Right ventricle myocardium inferior (tissue), 1 donor: ENCODE data around the gene TENM3. TPM values are rescaled to one million over a fixed set of nuclear protein-coding genes. Genes with fewer than 3 reads are reported as not detected.

Experiments
- ATAC-seq: fragments of 200-7000 bp; cut with Tn5 transposase; one replicate; pipeline ENCODE4 v1.9.1; 2020; ENCODE audit warnings: mild to moderate bottlenecking, moderate library complexity
- DNase-seq: peaks from one replicate; pipeline ENCODE4 v3.0.0; 2021; ENCODE audit errors: missing footprints
- intact Hi-C: fragments of 100-400 bp; cut with DNase I; formaldehyde crosslinking; loops from one replicate; pipeline ENCODE4 v1.11.0; 2022
- total RNA-seq: library from RNA; stranded (reverse); fragmentation: NEBNext Ultra II Directional; extraction: Animal tissue kit (Norgen Biotek cat#: 25700); gene quantifications from one replicate; pipeline ENCODE4 v1.2.1, GENCODE V29; 2021
- donor health status: DM: no; HTN: yes; CAD: no; lungs with severe emphysema.

Gene TENM3
- total RNA-seq, 1 donor from 2014 or later = 2.9 TPM

GRCh38 chr4:182649698-182650477 is 406.7 kb downstream of the TENM3 start:
- intact Hi-C loops = no loop called here
- ATAC-seq = no peak
- DNase-seq = no peak

- DNase-seq = no peak
- no peak for ATAC-seq
- intact Hi-C loops = no loop called here
Observed at GRCh38 chr4:182653596-182653995, 410.4 kb downstream of the TENM3 start.

- intact Hi-C loops = no loop called here
- ATAC-seq = no peak
- no peak for DNase-seq
Observed at GRCh38 chr4:182655340-182655739, 412.1 kb downstream of the TENM3 start.

GRCh38 chr4:182662551-182662950 is 419.3 kb downstream of the TENM3 start:
- no peak for ATAC-seq
- intact Hi-C loops = no loop called here

GRCh38 chr4:182671231-182671630 is 428.0 kb downstream of the TENM3 start:
- ATAC-seq = no peak
- DNase-seq = no peak
- intact Hi-C loops = no loop called here

More at GRCh38 chr4:182662551-182662950, 419.3 kb downstream of the TENM3 start:
- no peak for DNase-seq

GRCh38 chr4:182671749-182672148 is 428.5 kb downstream of the TENM3 start:
- DNase-seq (no peak), ATAC-seq (no peak)
- intact Hi-C loops = no loop called here

- DNase-seq = no peak
- intact Hi-C loops = loop anchor here (5.0 kb wide), 1 partner anchor 36 kb away; no protein-coding TSS in a partner anchor
- ATAC-seq = peak; percentile 16
Observed at GRCh38 chr4:182678590-182678989, 435.4 kb downstream of the TENM3 start.

GRCh38 chr4:182679533-182679932 is 436.3 kb downstream of the TENM3 start:
- intact Hi-C loops = loop anchor here (5.0 kb wide), 1 partner anchor 37 kb away; no protein-coding TSS in a partner anchor
- no peak for DNase-seq
- ATAC-seq = no peak

GRCh38 chr4:182680234-182680653 is 437.0 kb downstream of the TENM3 start:
- intact Hi-C loops = loop anchor here (5.0 kb wide), 1 partner anchor 62 kb away; no protein-coding TSS in a partner anchor
- peak; percentile 86 for ATAC-seq
- peak; percentile 69 for DNase-seq

GRCh38 chr4:182683661-182684060 is 440.5 kb downstream of the TENM3 start:
- ATAC-seq (no peak), DNase-seq (no peak)
- intact Hi-C loops = loop anchor here (5.0 kb wide), 1 partner anchor 59 kb away; no protein-coding TSS in a partner anchor

- no peak for DNase-seq
- ATAC-seq = no peak
- intact Hi-C loops = loop anchor here (5.0 kb wide), 1 partner anchor 58 kb away; no protein-coding TSS in a partner anchor
Observed at GRCh38 chr4:182684796-182685195, 441.6 kb downstream of the TENM3 start.

- intact Hi-C loops = no loop called here
- no peak for DNase-seq
Observed at GRCh38 chr4:182688081-182688480, 444.9 kb downstream of the TENM3 start.

GRCh38 chr4:182694551-182694950 is 451.3 kb downstream of the TENM3 start:
- no peak for ATAC-seq
- intact Hi-C loops = no loop called here

More at GRCh38 chr4:182688081-182688480, 444.9 kb downstream of the TENM3 start:
- ATAC-seq = no peak

GRCh38 chr4:182695009-182695408 is 451.8 kb downstream of the TENM3 start:
- intact Hi-C loops = no loop called here

More at GRCh38 chr4:182694551-182694950, 451.3 kb downstream of the TENM3 start:
- no peak for DNase-seq

GRCh38 chr4:182695842-182696241 is 452.6 kb downstream of the TENM3 start:
- intact Hi-C loops = no loop called here
- no peak for DNase-seq
- no peak for ATAC-seq

More at GRCh38 chr4:182695009-182695408, 451.8 kb downstream of the TENM3 start:
- DNase-seq (no peak), ATAC-seq (peak; percentile 84)

GRCh38 chr4:182697094-182697493 is 453.9 kb downstream of the TENM3 start:
- intact Hi-C loops = no loop called here
- ATAC-seq (no peak), DNase-seq (no peak)

GRCh38 chr4:182698212-182698611 is 455.0 kb downstream of the TENM3 start:
- intact Hi-C loops = no loop called here
- DNase-seq (no peak), ATAC-seq (no peak)

GRCh38 chr4:182699201-182699600 is 456.0 kb downstream of the TENM3 start:
- DNase-seq (no peak), ATAC-seq (no peak)
- intact Hi-C loops = no loop called here

- ATAC-seq = no peak
- intact Hi-C loops = no loop called here
- DNase-seq = no peak
Observed at GRCh38 chr4:182699795-182700194, 456.6 kb downstream of the TENM3 start.
